HUES64 (cell line): ENCODE measurements around the gene CD248.

Experiments used
- H3K27ac ChIP-seq: 2 replicates; pipeline ENCODE4 v1.7.0; 2013; ENCODE audit warnings: low read depth, low read length, inconsistent platforms
- H3K27me3 ChIP-seq: 2 replicates; pipeline ENCODE4 v1.6.1; 2013; ENCODE audit warnings: mild to moderate bottlenecking, low read length; ENCODE audit not compliant: insufficient read depth
- H3K36me3 ChIP-seq: 2 replicates; pipeline ENCODE4 v1.6.1; 2013; ENCODE audit warnings: mild to moderate bottlenecking, low read length; ENCODE audit not compliant: insufficient read depth
- H3K4me1 ChIP-seq: 2 replicates; pipeline ENCODE4 v1.6.1; 2013; ENCODE audit warnings: mild to moderate bottlenecking, low read length, moderate library complexity; ENCODE audit not compliant: insufficient read depth
- H3K4me3 ChIP-seq: 2 replicates; pipeline ENCODE4 v1.5.1; 2013; ENCODE audit warnings: mild to moderate bottlenecking, low read length, moderate library complexity
- H3K9ac ChIP-seq: 2 replicates; pipeline ENCODE4 v1.6.1; 2013; ENCODE audit warnings: mild to moderate bottlenecking, low read depth, low read length
- H3K9me3 ChIP-seq: 2 replicates; pipeline ENCODE4 v1.6.1; 2013; ENCODE audit warnings: low read depth, low read length; ENCODE audit not compliant: insufficient read depth
- WGBS: fragments of 150-250, 120-280 bp; methylation state at CpG from one replicate; pipeline ENCODE4 v1.1.7; 2013; ENCODE audit warnings: missing lambda C conversion rate; 5-methylcytosine and 5-hydroxymethylcytosine counted together

The CD248 gene

DNA sequence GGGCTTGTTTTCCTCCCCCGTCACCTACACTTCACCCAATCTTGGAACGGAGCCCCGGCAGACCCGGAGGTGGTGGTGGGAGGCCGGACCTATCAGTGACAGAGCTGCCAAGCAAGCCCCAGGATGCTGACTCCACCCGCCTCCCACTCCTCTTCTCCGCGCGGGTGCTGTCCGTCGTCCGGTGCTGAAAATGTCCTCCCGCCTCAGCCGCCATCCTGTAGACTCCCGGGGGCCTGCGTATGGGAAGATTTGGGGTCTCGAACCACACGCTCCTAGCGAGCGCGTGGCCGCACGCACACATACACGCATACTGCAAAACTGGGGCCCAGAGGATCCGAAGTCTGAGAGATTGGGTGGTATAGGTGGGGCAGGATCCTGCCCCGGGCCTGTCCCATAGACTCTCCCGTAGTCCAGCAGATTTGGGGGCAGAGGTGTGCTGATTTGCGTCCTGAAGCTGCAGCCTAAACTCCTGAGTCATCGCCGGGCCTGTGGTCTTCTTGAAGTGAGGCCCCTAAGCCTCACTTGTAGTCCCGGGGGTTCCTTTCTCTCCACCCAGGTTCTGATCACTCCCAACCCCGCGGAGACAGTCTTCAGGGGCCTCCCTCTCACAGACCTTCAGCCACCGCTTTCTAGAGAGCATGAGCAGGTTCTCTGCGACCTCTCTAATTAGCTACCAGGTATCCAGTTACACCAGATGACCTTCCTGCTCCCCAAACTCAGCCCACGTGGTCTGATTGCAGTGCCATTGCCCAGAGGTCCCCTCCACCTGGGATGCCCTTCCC is 27.1 kb downstream of the CD248 start:
- Histone ChIP-seq H3K4me3 (peak overlapping the region; percentile 69), H3K4me1 (peaks cover 5% of the 10 kb centered on the region; the same call in 1 of the 2 replicates), H3K36me3 (peaks cover 11% of the 10 kb centered on the region; the same call in 1 of the 2 replicates), H3K9ac (peak overlapping the region; percentile 52; the same call in 1 of the 2 replicates), H3K9me3 (no peaks in the 10 kb centered on the region), H3K27me3 (peaks cover 37% of the 10 kb centered on the region), H3K27ac (peak overlapping the region; percentile 83; the same call in 1 of the 2 replicates)
- WGBS: 13% methylated on average over 36 of the region's 36 CpGs

- Histone ChIP-seq H3K9ac (peak within 1 kb of the TSS; percentile 76), H3K36me3 (peaks cover 15% of the 10 kb centered on the region), H3K9me3 (no peaks in the 10 kb centered on the region), H3K27me3 (peaks cover 37% of the 10 kb centered on the region), H3K27ac (peak within 1 kb of the TSS; percentile 83; the same call in 1 of the 2 replicates), H3K4me1 (peaks cover 5% of the 10 kb centered on the region; the same call in 1 of the 2 replicates), H3K4me3 (peak within 1 kb of the TSS; percentile 69)
- WGBS: under 1% methylated on average over 87 of the region's 87 CpGs
Observed at GRCh38 chr11:66288671-66289547, 27.9 kb downstream of the CD248 start, which contains the start of gene YIF1A. TSS of gene YIF1A (minus strand) at chr11:66289143. CDS start at chr11:66288985, 158 bp downstream.

DNA sequence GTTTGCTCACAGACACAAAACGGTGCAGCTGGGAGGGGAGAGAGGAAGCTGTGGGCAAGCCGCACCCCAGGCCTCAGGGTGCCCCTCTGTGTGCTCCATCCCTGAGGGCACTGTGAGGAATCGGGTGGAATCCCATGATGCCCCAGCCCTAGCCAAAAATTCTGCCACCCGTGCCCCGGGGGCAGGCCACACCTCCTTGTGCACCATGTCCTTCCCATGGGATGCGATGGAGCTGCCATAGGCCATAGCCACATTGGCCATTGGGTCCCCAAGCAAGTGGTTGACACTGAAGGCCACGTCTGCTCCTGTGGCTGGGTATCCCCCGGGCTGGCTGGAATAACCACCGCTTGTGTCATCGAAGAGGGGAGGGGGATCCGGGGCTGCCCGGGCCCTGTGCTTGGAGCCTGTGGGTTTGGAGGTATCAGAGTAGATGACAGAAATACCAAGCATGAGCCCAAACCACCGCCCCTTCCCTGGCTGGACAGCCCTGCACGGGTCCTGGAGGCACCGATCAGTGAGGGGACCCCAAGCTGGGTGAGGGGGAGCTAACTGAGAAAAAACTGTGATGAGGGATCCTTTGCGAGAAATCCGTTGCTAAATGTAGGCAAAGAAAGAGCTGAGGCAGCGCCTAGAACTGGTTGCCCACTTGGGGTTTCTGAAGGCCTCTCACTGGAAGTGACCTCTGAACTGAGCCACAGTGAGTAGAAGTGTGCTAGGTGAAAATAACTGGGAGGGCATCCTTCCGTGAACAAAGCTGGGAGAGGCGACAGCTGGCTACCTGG is 28.8 kb downstream of the CD248 start:
- Histone ChIP-seq H3K27ac (peak overlapping the region; percentile 72; the same call in 1 of the 2 replicates), H3K4me1 (peaks cover 5% of the 10 kb centered on the region; the same call in 1 of the 2 replicates), H3K9ac (peak overlapping the region; percentile 76), H3K27me3 (peaks cover 34% of the 10 kb centered on the region), H3K4me3 (peak overlapping the region; percentile 69), H3K9me3 (no peaks in the 10 kb centered on the region), H3K36me3 (peaks cover 15% of the 10 kb centered on the region)
- WGBS: 57% methylated on average over 20 of the region's 20 CpGs

DNA sequence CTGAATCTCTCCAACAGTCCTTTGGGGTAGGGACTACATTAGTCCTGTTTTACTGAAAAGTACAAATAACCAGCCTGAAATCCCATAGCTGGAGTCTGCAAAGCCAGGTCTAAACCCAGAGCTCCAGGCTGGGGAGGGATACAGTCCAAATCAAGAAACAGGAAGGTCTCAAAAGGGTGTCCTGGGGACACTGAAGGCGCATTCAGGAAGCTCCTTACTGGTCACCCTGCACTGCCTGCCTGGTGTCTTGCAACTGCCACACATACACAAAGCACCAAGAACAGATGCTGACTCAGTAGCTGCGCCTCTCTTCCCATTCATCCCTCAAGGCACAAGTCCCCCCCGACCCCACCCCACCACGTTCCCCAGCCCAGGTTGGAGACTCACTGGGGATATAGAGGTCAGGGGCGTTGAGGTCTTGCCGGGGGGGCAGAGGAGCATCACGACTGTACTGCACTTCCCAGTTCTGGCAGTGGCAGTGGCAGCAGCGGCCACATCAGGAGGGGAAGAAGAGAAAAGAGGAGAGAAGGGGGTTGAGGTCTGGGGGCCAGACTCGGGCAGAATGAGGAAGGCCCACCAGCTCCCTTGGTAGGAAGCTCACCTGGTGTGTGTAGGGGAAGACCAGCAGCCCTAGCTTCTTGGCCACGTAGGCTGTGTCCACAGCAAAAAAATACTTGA is 29.5 kb downstream of the CD248 start:
- H3K4me1 ChIP-seq: peaks cover 9% of the 10 kb centered on the region; the same call in 1 of the 2 replicates
- peak overlapping the region; percentile 69; the same call in 1 of the 2 replicates for H3K4me3 ChIP-seq
- 92% methylated on average over 10 of the region's 10 CpGs for WGBS
- no peaks in the 10 kb centered on the region for H3K9me3 ChIP-seq
- no peak overlapping the region for H3K27ac ChIP-seq
- peaks cover 15% of the 10 kb centered on the region for H3K36me3 ChIP-seq
- H3K9ac ChIP-seq: no peak overlapping the region
- peaks cover 27% of the 10 kb centered on the region for H3K27me3 ChIP-seq

GRCh38 chr11:66286699-66287098 is 30.1 kb downstream of the CD248 start:
- Histone ChIP-seq H3K27me3 (peaks cover 20% of the 10 kb centered on the region), H3K9me3 (no peaks in the 10 kb centered on the region), H3K36me3 (peaks cover 15% of the 10 kb centered on the region), H3K4me1 (peaks cover 12% of the 10 kb centered on the region), H3K27ac (no peak overlapping the region), H3K4me3 (no peak overlapping the region), H3K9ac (no peak overlapping the region)
- WGBS: 88% methylated on average over 5 of the region's 5 CpGs

- H3K27me3 ChIP-seq: peaks cover 8% of the 10 kb centered on the region
- WGBS: 93% methylated on average over 13 of the region's 13 CpGs
- no peak overlapping the region for H3K9ac ChIP-seq
- H3K27ac ChIP-seq: no peak overlapping the region
- H3K4me1 ChIP-seq: peaks cover 14% of the 10 kb centered on the region
- H3K4me3 ChIP-seq: no peak overlapping the region
- no peaks in the 10 kb centered on the region for H3K9me3 ChIP-seq
- H3K36me3 ChIP-seq: peaks cover 15% of the 10 kb centered on the region
Observed at GRCh38 chr11:66285250-66285947, 31.4 kb downstream of the CD248 start.

- H3K4me1 ChIP-seq: peaks cover 10% of the 10 kb centered on the region
- H3K27ac ChIP-seq: no peak overlapping the region
- peaks cover 15% of the 10 kb centered on the region for H3K36me3 ChIP-seq
- no peaks in the 10 kb centered on the region for H3K9me3 ChIP-seq
- WGBS: 95% methylated on average over 16 of the region's 16 CpGs
- peaks cover under 1% of the 10 kb centered on the region; the same call in 1 of the 2 replicates for H3K27me3 ChIP-seq
- H3K9ac ChIP-seq: no peak overlapping the region
- H3K4me3 ChIP-seq: no peak overlapping the region
Observed at GRCh38 chr11:66284526-66285078, 32.2 kb downstream of the CD248 start.

DNA sequence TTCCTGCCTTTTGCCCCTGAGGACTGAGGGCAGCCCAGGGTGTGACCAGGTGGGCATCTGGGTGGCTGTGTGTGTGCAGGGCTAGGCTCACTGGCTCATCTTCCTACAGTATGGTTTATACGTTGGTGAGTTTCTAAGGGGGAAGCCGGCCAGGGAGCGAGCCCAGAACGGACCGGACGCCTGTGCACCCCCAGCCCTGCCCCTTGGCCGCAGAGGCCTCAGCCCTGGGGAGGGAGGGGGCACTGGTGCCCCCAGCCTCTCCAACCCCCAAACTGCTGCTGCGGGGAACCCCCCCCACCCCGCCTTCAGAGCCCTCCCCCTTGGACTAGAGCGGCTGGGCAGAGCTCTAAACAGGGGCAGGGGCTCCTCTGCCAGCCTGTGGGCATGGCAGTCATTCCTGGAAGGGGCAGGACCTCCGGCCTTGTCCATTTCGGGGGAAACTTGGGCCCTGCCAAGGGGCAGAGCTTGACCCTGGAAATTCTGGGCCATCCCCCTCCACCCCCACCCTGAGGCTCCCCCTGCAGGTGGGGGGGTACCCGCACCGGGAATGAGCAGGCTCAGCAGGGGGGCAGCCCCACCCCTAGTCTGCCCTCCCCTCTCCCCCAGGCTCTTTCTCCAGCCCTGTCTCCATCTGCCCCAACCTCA is 33.3 kb downstream of the CD248 start:
- no peak overlapping the region for H3K27ac ChIP-seq
- H3K9me3 ChIP-seq: no peaks in the 10 kb centered on the region
- peaks cover 15% of the 10 kb centered on the region for H3K36me3 ChIP-seq
- 90% methylated on average over 14 of the region's 14 CpGs for WGBS
- H3K4me1 ChIP-seq: peaks cover 10% of the 10 kb centered on the region
- H3K4me3 ChIP-seq: no peak overlapping the region
- no peak overlapping the region for H3K9ac ChIP-seq
- no peaks in the 10 kb centered on the region for H3K27me3 ChIP-seq
